Measurements from ENCODE around the gene CHRNB1.

GRCh38 chr17:7408863-7409262 is 36.0 kb upstream of the CHRNB1 start:
- TF ChIP-seq CTCF (IDR thresholded peaks at IDR 0.05 in 2 of 3, conservative IDR thresholded peaks at IDR 0.05 in 1 of 3; ENCODE audit: control insufficient read depth in 2 of 3, extremely low read depth in 1 of 3, insufficient read depth in 1 of 3, low read depth in 3 of 3, low read length in 3 of 3) (no peak), EGR1 (IDR thresholded peaks at IDR 0.05; ENCODE audit: borderline replicate concordance in 1 of 2, low read depth in 2 of 2, low read length in 2 of 2) (no peak), TAF1 (IDR thresholded peaks at IDR 0.05; ENCODE audit: borderline replicate concordance, low read depth, low read length) (no peak), SUPT20H (IDR thresholded peaks at IDR 0.05; ENCODE audit: borderline replicate concordance, control insufficient read depth, low read depth, low read length) (no peak), E2F8 (IDR thresholded peaks at IDR 0.05; ENCODE audit: low read depth, partially characterized antibody) (no peak), EZH2 (IDR thresholded peaks at IDR 0.05; ENCODE audit: borderline replicate concordance, control insufficient read depth, low read depth, low read length) (no peak), NKRF (conservative IDR thresholded peaks at IDR 0.05) (no peak), GABPA (IDR thresholded peaks at IDR 0.05; ENCODE audit: low read depth) (no peak), POLR2A (IDR thresholded peaks at IDR 0.05; ENCODE audit: low read depth, low read length) (no peak), TARDBP (IDR thresholded peaks at IDR 0.05; ENCODE audit: borderline replicate concordance) (no peak), TCF7 (IDR thresholded peaks at IDR 0.05; ENCODE audit: borderline replicate concordance) (no peak), YY1 (IDR thresholded peaks at IDR 0.05; ENCODE audit: low read depth, low read length) (no peak)

Measured in GM12878 (cell line).